HL-60 (cell line): ENCODE data around the gene AKTIP.
"Not testable (repeated sequence)": the region's sequence is repeated elsewhere in the genome, so short reads cannot be mapped to it uniquely, and the experiment has no call there.

Experiments used
- DNase-seq, 2 experiments: peaks; one replicate each; pipeline ENCODE4 v3.0.0-alpha.2; 2010 to 2020; ENCODE audit warnings: low read depth in 1 of 2, low spot score in 1 of 2
- H3K27ac ChIP-seq: fragments of 250-450 bp; sonication (Bioruptor Pico); replicated peaks from 2 replicates; pipeline ENCODE4 v1.5.1; 2020; ENCODE audit warnings: mild to moderate bottlenecking, moderate library complexity
- H3K27me3 ChIP-seq: fragments of 250-450 bp; sonication (Bioruptor Pico); 2 replicates; pipeline ENCODE4 v1.5.1; 2021; ENCODE audit warnings: mild to moderate bottlenecking, moderate library complexity; ENCODE audit not compliant: insufficient read depth, poor library complexity, severe bottlenecking
- H3K4me3 ChIP-seq: replicated peaks from 2 replicates; pipeline ENCODE4 v1.5.1; 2011; ENCODE audit warnings: mild to moderate bottlenecking, control low read depth, low read length; ENCODE audit not compliant: insufficient read depth
- CTCF ChIP-seq: IDR thresholded peaks from one replicate; pipeline ENCODE4 v1.5.1; 2011; ENCODE audit warnings: low read length, control low read depth, inconsistent platforms; ENCODE audit not compliant: insufficient read depth
- GABPA ChIP-seq: IDR thresholded peaks from 2 replicates; pipeline ENCODE4 v1.6.1; 2012; ENCODE audit warnings: low read depth
- POLR2AphosphoS5 ChIP-seq: IDR thresholded peaks from 2 replicates; pipeline ENCODE4 v1.6.1; 2012; ENCODE audit warnings: low read depth
- REST ChIP-seq: IDR thresholded peaks from 2 replicates; pipeline ENCODE4 v1.6.1; 2012; ENCODE audit warnings: low read depth; ENCODE audit not compliant: insufficient replicate concordance
- SPI1 ChIP-seq: IDR thresholded peaks from 2 replicates; pipeline ENCODE4 v1.6.1; 2012; ENCODE audit warnings: low read depth, mild to moderate bottlenecking, borderline replicate concordance

The AKTIP gene

GRCh38 chr16:53545433-53545832 is 42.4 kb upstream of the AKTIP start:
- DNase-seq = peak in 1 of 2 experiments; percentile 33
- no peak overlapping the region for H3K4me3 ChIP-seq
- peaks cover 15% of the 10 kb centered on the region for H3K27me3 ChIP-seq
- no peak overlapping the region for H3K27ac ChIP-seq
- TF ChIP-seq POLR2AphosphoS5 (no peak), GABPA (no peak), CTCF (no peak), REST (no peak), SPI1 (no peak)

GRCh38 chr16:53542283-53542682 is 39.3 kb upstream of the AKTIP start:
- H3K4me3 ChIP-seq = no peak overlapping the region
- TF ChIP-seq GABPA (no peak), REST (no peak), SPI1 (no peak), CTCF (no peak)
- no peak for DNase-seq
- H3K27ac ChIP-seq = no peak overlapping the region
- H3K27me3 ChIP-seq = peaks cover 15% of the 10 kb centered on the region

GRCh38 chr16:53541326-53541725 is 38.3 kb upstream of the AKTIP start:
- Histone ChIP-seq H3K27me3 (peaks cover 15% of the 10 kb centered on the region), H3K27ac (no peak overlapping the region), H3K4me3 (no peak overlapping the region)
- TF ChIP-seq CTCF (no peak), GABPA (no peak), REST (no peak), POLR2AphosphoS5 (no peak), SPI1 (no peak)
- no peak for DNase-seq

- H3K27ac ChIP-seq, DNase-seq, H3K27me3 ChIP-seq, H3K4me3 ChIP-seq: not testable (repeated sequence)
These were observed 37.0 kb upstream of the AKTIP start for GRCh38 chr16:53539759-53540718.

- not testable (repeated sequence) for DNase-seq
These were observed 36.3 kb upstream of the AKTIP start for GRCh38 chr16:53539346-53539745.

More at GRCh38 chr16:53539346-53539745, 36.3 kb upstream of the AKTIP start:
- not testable (repeated sequence) for H3K27ac ChIP-seq, H3K4me3 ChIP-seq, H3K27me3 ChIP-seq
